ENCODE results near the gene PTPRK. TPM values are rescaled to one million over a fixed set of nuclear protein-coding genes. Genes with fewer than 3 reads are reported as not detected.

PTPRK gene
- total and polyA plus RNA-seq, 2 of the 8 experiments (the other 6 are each of a cell fraction or from before 2014, with no cell fraction given): 11.4 to 47.3 TPM

GRCh38 chr6:128278836-128279235 lies 241.6 kb downstream of the PTPRK start:
- H3K4me3 ChIP-seq (ENCODE audit: extremely low read depth in 1 of 4, insufficient read depth in 2 of 4, low read depth in 3 of 4, low read length in 4 of 4): no peak overlapping the region
- H3K27ac ChIP-seq (ENCODE audit: low read depth, low read length): no peak overlapping the region
- no peaks in the 10 kb centered on the region; a peak in 1 of 7 replicates for H3K27me3 ChIP-seq (replicated peaks in 1 of 4; ENCODE audit: control insufficient read depth in 3 of 4, extremely low read depth in 1 of 4, insufficient read depth in 3 of 4, low read length in 3 of 4)
- no peak overlapping the region for H2BK5ac ChIP-seq (ENCODE audit: low read depth, low read length)
- no peak for DNase-seq (ENCODE audit: low read depth in 1 of 2, low spot score in 2 of 2)
- H3K36me3 ChIP-seq (ENCODE audit: control insufficient read depth in 2 of 4, insufficient read depth in 4 of 4, low read length in 3 of 4): no peaks in the 10 kb centered on the region
- no peak for TF ChIP-seq GABPA (IDR thresholded peaks at IDR 0.05; ENCODE audit: borderline replicate concordance, insufficient read depth, low read length)
- no peak for TF ChIP-seq E2F6 (IDR thresholded peaks at IDR 0.05)
- TF ChIP-seq CHD2 (IDR thresholded peaks at IDR 0.05; ENCODE audit: low read length): no peak
- TF ChIP-seq, protein P1, sequence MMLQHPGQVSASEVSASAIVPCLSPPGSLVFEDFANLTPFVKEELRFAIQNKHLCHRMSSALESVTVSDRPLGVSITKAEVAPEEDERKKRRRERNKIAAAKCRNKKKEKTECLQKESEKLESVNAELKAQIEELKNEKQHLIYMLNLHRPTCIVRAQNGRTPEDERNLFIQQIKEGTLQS (IDR thresholded peaks at IDR 0.05; ENCODE audit: insufficient read depth, low read depth, low read length): no peak
- TF ChIP-seq ZNF274 (IDR thresholded peaks at IDR 0.05; ENCODE audit: borderline replicate concordance, extremely low read depth, low read length): no peak
- no peak for TF ChIP-seq HDAC6 (IDR thresholded peaks at IDR 0.05; ENCODE audit: low read depth, low read length)
- no peak for TF ChIP-seq JUN (IDR thresholded peaks at IDR 0.05; ENCODE audit: low read depth, low read length)
- no peak for TF ChIP-seq KDM5A (IDR thresholded peaks at IDR 0.05; ENCODE audit: low read length)
- no peak for TF ChIP-seq BACH1 (IDR thresholded peaks at IDR 0.05; ENCODE audit: low read length)
- no peak for TF ChIP-seq TCF12 (IDR thresholded peaks at IDR 0.05; ENCODE audit: low read depth, low read length)
- no peak for TF ChIP-seq TAF7 (optimal IDR thresholded peaks at IDR 0.05; ENCODE audit: borderline replicate concordance, low read depth, low read length)
- no peak for TF ChIP-seq HDAC2 (IDR thresholded peaks at IDR 0.05; ENCODE audit: borderline replicate concordance in 1 of 2, low read depth in 2 of 2, low read length in 2 of 2)
- TF ChIP-seq SP1 (IDR thresholded peaks at IDR 0.05; ENCODE audit: low read depth, low read length): no peak
- POLR2A ChIA-PET (ENCODE audit: partially characterized antibody): no interaction called here
- no peak overlapping the region for H2AK5ac ChIP-seq (ENCODE audit: low read depth, low read length)
- H3K79me1 ChIP-seq (ENCODE audit: low read depth, low read length): no peaks in the 10 kb centered on the region
- peaks cover 3 to 8% of the 10 kb centered on the region in 2 experiments for H4K20me1 ChIP-seq (replicated peaks in 1 of 2; ENCODE audit: control insufficient read depth in 1 of 2, insufficient read depth in 2 of 2, low read length in 2 of 2)
- no peak overlapping the region for H2BK12ac ChIP-seq (ENCODE audit: low read depth, low read length)
- no peak overlapping the region for H4K5ac ChIP-seq (ENCODE audit: insufficient read length, low read depth, low read length)
- H3K23me2 ChIP-seq (ENCODE audit: low read depth, low read length): no peaks in the 10 kb centered on the region
- H3K9me3 ChIP-seq (ENCODE audit: insufficient read depth in 2 of 2, low read depth in 1 of 2, low read length in 1 of 2): no peaks in the 10 kb centered on the region
- H3K4me2 ChIP-seq (ENCODE audit: insufficient read depth in 1 of 2, low read depth in 2 of 2, low read length in 2 of 2): no peak overlapping the region
- WGBS, 2 experiments (ENCODE audit: extremely low coverage in 1 of 2, insufficient coverage in 1 of 2, insufficient read length in 1 of 2, insufficient replicate concordance in 2 of 2, low coverage in 1 of 2, low lambda C conversion rate in 2 of 2, missing lambda C conversion rate in 1 of 2): 93% methylated on average over 1 of the region's 1 CpG; no CpG with 5 or more reads in 1 of the 2 experiments
- peaks cover 0 to 13% (median 6%) of the 10 kb centered on the region in 4 experiments; a peak in 4 of 7 replicates for H3K4me1 ChIP-seq (replicated peaks in 1 of 4; ENCODE audit: control insufficient read depth in 3 of 4, insufficient read depth in 4 of 4, low read length in 3 of 4)
- CTCF ChIA-PET (ENCODE audit: partially characterized antibody): no interaction called here
- no peak overlapping the region for H2BK20ac ChIP-seq (ENCODE audit: low read length)
- no peak overlapping the region for H3K23ac ChIP-seq (ENCODE audit: insufficient read length)
- no peak overlapping the region for H3K4ac ChIP-seq (replicated peaks; ENCODE audit: insufficient read length, low read depth, low read length)
- no peak overlapping the region for H2AFZ ChIP-seq (ENCODE audit: low read length)
- no peak overlapping the region for H3K9ac ChIP-seq (replicated peaks in 1 of 4; ENCODE audit: extremely low read depth in 1 of 4, low read depth in 3 of 4, low read length in 3 of 4)
- H3K14ac ChIP-seq (ENCODE audit: insufficient read length): no peak overlapping the region
- no peak overlapping the region for H2BK120ac ChIP-seq (replicated peaks; ENCODE audit: low read depth, low read length)
- no peak overlapping the region for H3K56ac ChIP-seq (replicated peaks; ENCODE audit: insufficient read length, low read depth, low read length)
- no peak overlapping the region for H4K8ac ChIP-seq (ENCODE audit: extremely low read depth, insufficient read depth, low read length)
- H4K91ac ChIP-seq (replicated peaks; ENCODE audit: insufficient read length, low read length): no peak overlapping the region
- FAIRE-seq: no peak
- H2BK15ac ChIP-seq (ENCODE audit: low read length): no peak overlapping the region
- no peak overlapping the region for H3K18ac ChIP-seq (ENCODE audit: extremely low read depth, low read length)
- peaks cover 0 to 3% of the 10 kb centered on the region in 2 experiments; a peak in 1 of 4 replicates for H3K79me2 ChIP-seq (ENCODE audit: control insufficient read depth in 1 of 2, insufficient read depth in 2 of 2, low read length in 2 of 2)
